ENCODE measurements around the gene TMEM217. TPM values are rescaled to one million over a fixed set of nuclear protein-coding genes. Genes with fewer than 3 reads are reported as not detected.
A peak's percentile ranks its signal among the peaks of the same experiment; 100 is the strongest.

The TMEM217 gene
- total RNA-seq, 4 donors from 2014 or later: 0.41 to 1.4 (median 1.1) TPM; not detected in 1

GRCh38 chr6:37205997-37206340 lies 52.0 kb downstream of the TMEM217 start:
- in situ Hi-C loops (cut with MboI; ENCODE audit: low pct_ligation_motif_present in 1 of 4, low pct_unique_long_range_greater_than_20kb in 1 of 4, low sequenced_read_pairs in 3 of 4) (loop anchor here (10.0 to 25.0 kb wide), 6 partner anchors 151 to 444 kb away; partner anchors contain the start of gene C6orf89 (in 3 of the 4)), intact Hi-C loops (cut with DNase I; ENCODE audit: low total_unique reads) (no loop called here)
- DNase-seq: no peak

GRCh38 chr6:37205175-37205996 lies 52.6 kb downstream of the TMEM217 start:
- no peak for TF ChIP-seq POLR2A (IDR thresholded peaks at IDR 0.05)
- TF ChIP-seq EP300 (IDR thresholded peaks at IDR 0.05; ENCODE audit: low read depth): no peak
- WGBS, 2 donors (ENCODE audit: low coverage in 1 of 2): 63 to 78% methylated on average over 4 to 13 of the region's 13 CpGs
- in situ Hi-C loops (cut with MboI; ENCODE audit: low pct_ligation_motif_present in 1 of 4, low pct_unique_long_range_greater_than_20kb in 1 of 4, low sequenced_read_pairs in 3 of 4) (loop anchor here (10.0 to 25.0 kb wide), 6 partner anchors 151 to 443 kb away; partner anchors contain the start of gene C6orf89 (in 3 of the 4)), intact Hi-C loops (cut with DNase I; ENCODE audit: low total_unique reads) (no loop called here)
- DNase-seq: no peak
- H3K9me3 ChIP-seq: no peaks in the 10 kb centered on the region
- H3K36me3 ChIP-seq: no peaks in the 10 kb centered on the region
- H3K4me3 ChIP-seq: no peak overlapping the region
- H3K27me3 ChIP-seq: no peaks in the 10 kb centered on the region
- peaks cover 11 to 43% (median 12%) of the 10 kb centered on the region in 4 donors for H3K4me1 ChIP-seq
- H3K27ac ChIP-seq: no peak overlapping the region

More at GRCh38 chr6:37205997-37206340, 52.0 kb downstream of the TMEM217 start:
- Histone ChIP-seq H3K9me3 (no peaks in the 10 kb centered on the region), H3K36me3 (no peaks in the 10 kb centered on the region), H3K4me1 (peaks cover 11 to 46% (median 12%) of the 10 kb centered on the region in 4 donors), H3K27ac (no peak overlapping the region), H3K4me3 (no peak overlapping the region), H3K27me3 (no peaks in the 10 kb centered on the region)
- 60 to 89% methylated on average over 1 to 4 of the region's 4 CpGs for WGBS, 2 donors (ENCODE audit: low coverage in 1 of 2)
- TF ChIP-seq CTCF (IDR thresholded peaks at IDR 0.05) (no peak), POLR2A (IDR thresholded peaks at IDR 0.05) (no peak), POLR2AphosphoS5 (IDR thresholded peaks at IDR 0.05) (no peak), EP300 (IDR thresholded peaks at IDR 0.05; ENCODE audit: low read depth) (no peak)

GRCh38 chr6:37204014-37204751 lies 53.8 kb downstream of the TMEM217 start:
- H3K4me3 ChIP-seq: no peak overlapping the region
- H3K4me1 ChIP-seq: peaks cover 11 to 38% (median 12%) of the 10 kb centered on the region in 4 donors
- WGBS, 2 donors (ENCODE audit: low coverage in 1 of 2): 44 to 56% methylated on average over 3 to 7 of the region's 7 CpGs
- H3K27me3 ChIP-seq: no peaks in the 10 kb centered on the region
- no peaks in the 10 kb centered on the region for H3K36me3 ChIP-seq
- in situ Hi-C loops (cut with MboI; ENCODE audit: low pct_ligation_motif_present in 1 of 4, low pct_unique_long_range_greater_than_20kb in 1 of 4, low sequenced_read_pairs in 3 of 4): loop anchor here (10.0 to 25.0 kb wide), 6 partner anchors 149 to 442 kb away; partner anchors contain the start of gene C6orf89 (in 3 of the 4)
- H3K9me3 ChIP-seq: no peaks in the 10 kb centered on the region
- peak; percentile 77 for DNase-seq
- TF ChIP-seq EP300 (IDR thresholded peaks at IDR 0.05; ENCODE audit: low read depth): no peak
- no peak for TF ChIP-seq CTCF (IDR thresholded peaks at IDR 0.05)
- TF ChIP-seq POLR2AphosphoS5 (IDR thresholded peaks at IDR 0.05): peak in 2 of 3 donors; percentile 26 to 41
- intact Hi-C loops (cut with DNase I; ENCODE audit: low total_unique reads): no loop called here
- peak overlapping the region in 2 of 4 donors; percentile 11 to 30 for H3K27ac ChIP-seq

- no peaks in the 10 kb centered on the region for H3K36me3 ChIP-seq
- H3K27me3 ChIP-seq: no peaks in the 10 kb centered on the region
- in situ Hi-C loops (cut with MboI; ENCODE audit: low pct_ligation_motif_present in 1 of 4, low pct_unique_long_range_greater_than_20kb in 1 of 4, low sequenced_read_pairs in 3 of 4) (loop anchor here (10.0 to 25.0 kb wide), 6 partner anchors 148 to 441 kb away; partner anchors contain the start of gene C6orf89 (in 3 of the 4)), intact Hi-C loops (cut with DNase I; ENCODE audit: low total_unique reads) (no loop called here)
- WGBS, 2 donors (ENCODE audit: low coverage in 1 of 2): 44 to 48% methylated on average over 7 of the region's 7 CpGs
- peaks cover 11 to 38% (median 12%) of the 10 kb centered on the region in 4 donors for H3K4me1 ChIP-seq
- TF ChIP-seq POLR2AphosphoS5 (IDR thresholded peaks at IDR 0.05) (peak in 1 of 3 donors; percentile 16), POLR2A (IDR thresholded peaks at IDR 0.05) (no peak)
- H3K27ac ChIP-seq: peak overlapping the region in 2 of 4 donors; percentile 19 to 23
- DNase-seq: peak; percentile 27
- no peak overlapping the region for H3K4me3 ChIP-seq
- H3K9me3 ChIP-seq: no peaks in the 10 kb centered on the region
These were observed 55.0 kb downstream of the TMEM217 start for GRCh38 chr6:37202788-37203491.
